SKM-1 treated with dmso at 0.1 percent for 144 hours (cell line): ENCODE results near the gene JAKMIP1.
"Not testable (repeated sequence)": the region's sequence is repeated elsewhere in the genome, so short reads cannot be mapped to it uniquely, and the experiment has no call there.

Experiments used
- DNase-seq: peaks from one replicate; lab custom pipeline; 2025; ENCODE audit not compliant: unreplicated experiment; lab: John Stamatoyannopoulos, UW

Gene JAKMIP1

GRCh38 chr4:5996641-5997040 is 203.7 kb downstream of the JAKMIP1 start:
- no peak for DNase-seq

- no peak for DNase-seq
Measured at GRCh38 chr4:5995901-5996623, 204.3 kb downstream of the JAKMIP1 start.

GRCh38 chr4:5993876-5994811 is 206.2 kb downstream of the JAKMIP1 start:
- DNase-seq: no peak

- not testable (repeated sequence) for DNase-seq
Measured at GRCh38 chr4:5993346-5993745, 207.0 kb downstream of the JAKMIP1 start.

- no peak for DNase-seq
Measured at GRCh38 chr4:5992828-5993321, 207.5 kb downstream of the JAKMIP1 start.

- DNase-seq: no peak
Measured at GRCh38 chr4:5992171-5992827, 208.1 kb downstream of the JAKMIP1 start.

GRCh38 chr4:5991405-5991804 is 208.9 kb downstream of the JAKMIP1 start:
- no peak for DNase-seq

GRCh38 chr4:5990446-5991160 is 209.7 kb downstream of the JAKMIP1 start:
- no peak for DNase-seq

GRCh38 chr4:5989236-5990225 is 210.8 kb downstream of the JAKMIP1 start:
- no peak for DNase-seq

- DNase-seq: no peak
Measured at GRCh38 chr4:5988086-5988845, 212.1 kb downstream of the JAKMIP1 start.

GRCh38 chr4:5984843-5985242 is 215.5 kb downstream of the JAKMIP1 start:
- DNase-seq: no peak

- DNase-seq: no peak
Measured at GRCh38 chr4:5982156-5982973, 218.0 kb downstream of the JAKMIP1 start.

- DNase-seq: no peak
Measured at GRCh38 chr4:5980436-5981155, 219.8 kb downstream of the JAKMIP1 start.

GRCh38 chr4:5979981-5980380 is 220.4 kb downstream of the JAKMIP1 start:
- no peak for DNase-seq

GRCh38 chr4:5976921-5977320 is 223.4 kb downstream of the JAKMIP1 start:
- DNase-seq: no peak

GRCh38 chr4:5976431-5976830 is 223.9 kb downstream of the JAKMIP1 start:
- DNase-seq: no peak
